NCI-H510A (cell line): Measurements from ENCODE around the gene TMEM234.

Experiments
- DNase-seq: peaks from one replicate; lab custom pipeline; 2025; lab: John Stamatoyannopoulos, UW

The TMEM234 gene

DNA sequence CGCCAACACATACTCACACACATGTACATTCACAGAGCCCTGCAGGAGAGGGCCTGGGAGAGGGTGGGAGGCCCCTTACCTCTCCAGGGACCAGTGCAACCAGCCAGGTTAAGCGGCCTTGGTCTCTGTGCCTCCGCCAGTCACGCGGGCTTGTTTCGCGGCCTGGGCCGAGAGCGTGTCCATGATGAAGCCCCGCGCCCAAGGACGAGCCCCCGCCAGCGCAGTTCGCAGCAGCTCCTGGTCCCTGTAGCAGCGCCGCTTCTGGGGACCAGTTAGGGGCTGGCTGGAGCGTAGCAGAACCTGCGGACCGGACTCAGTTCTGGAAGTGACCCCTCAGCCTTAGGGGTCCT is 17.6 kb upstream of the TMEM234 start:
- no peak for DNase-seq

DNA sequence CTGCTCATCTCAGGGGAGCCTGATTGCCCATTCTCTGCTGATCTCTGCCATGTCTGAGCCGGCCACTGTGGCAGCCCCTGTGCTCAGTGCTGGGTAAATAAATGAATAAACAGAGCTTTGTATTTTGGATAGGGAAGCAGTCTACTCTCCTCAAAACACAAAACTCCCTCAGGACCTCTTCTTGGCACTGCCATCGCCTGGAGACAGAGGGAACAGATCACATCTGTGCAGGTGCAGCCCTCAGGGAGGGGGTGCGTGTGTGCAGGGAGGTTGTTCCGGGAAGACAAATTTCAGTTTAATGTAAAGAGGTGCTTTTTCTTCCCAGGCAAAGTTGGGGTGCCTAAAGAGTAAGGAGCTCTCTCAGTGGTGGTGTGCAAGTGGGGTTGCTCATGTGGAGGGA is 17.2 kb upstream of the TMEM234 start:
- DNase-seq, result no peak

DNA sequence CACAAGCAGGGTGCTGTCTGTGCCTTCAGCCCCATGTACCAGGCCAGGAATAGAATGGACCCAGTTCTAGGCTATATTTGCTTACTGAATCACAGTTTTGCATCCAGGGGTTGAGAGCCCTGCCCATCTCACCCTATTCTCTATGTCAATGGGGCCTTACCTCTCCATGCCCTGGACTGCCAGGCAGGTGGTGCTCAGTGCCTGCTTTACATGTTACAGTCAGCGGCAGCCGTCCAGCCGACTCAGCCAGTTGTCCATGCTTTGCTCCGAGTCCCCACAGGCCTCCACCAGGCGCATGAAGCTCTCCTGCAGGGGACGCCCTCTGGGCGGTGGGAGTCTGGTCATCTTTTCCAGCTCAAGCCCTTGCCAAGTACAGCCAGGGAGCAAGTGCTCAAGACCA is 12.6 kb upstream of the TMEM234 start:
- DNase-seq, result no peak

DNA sequence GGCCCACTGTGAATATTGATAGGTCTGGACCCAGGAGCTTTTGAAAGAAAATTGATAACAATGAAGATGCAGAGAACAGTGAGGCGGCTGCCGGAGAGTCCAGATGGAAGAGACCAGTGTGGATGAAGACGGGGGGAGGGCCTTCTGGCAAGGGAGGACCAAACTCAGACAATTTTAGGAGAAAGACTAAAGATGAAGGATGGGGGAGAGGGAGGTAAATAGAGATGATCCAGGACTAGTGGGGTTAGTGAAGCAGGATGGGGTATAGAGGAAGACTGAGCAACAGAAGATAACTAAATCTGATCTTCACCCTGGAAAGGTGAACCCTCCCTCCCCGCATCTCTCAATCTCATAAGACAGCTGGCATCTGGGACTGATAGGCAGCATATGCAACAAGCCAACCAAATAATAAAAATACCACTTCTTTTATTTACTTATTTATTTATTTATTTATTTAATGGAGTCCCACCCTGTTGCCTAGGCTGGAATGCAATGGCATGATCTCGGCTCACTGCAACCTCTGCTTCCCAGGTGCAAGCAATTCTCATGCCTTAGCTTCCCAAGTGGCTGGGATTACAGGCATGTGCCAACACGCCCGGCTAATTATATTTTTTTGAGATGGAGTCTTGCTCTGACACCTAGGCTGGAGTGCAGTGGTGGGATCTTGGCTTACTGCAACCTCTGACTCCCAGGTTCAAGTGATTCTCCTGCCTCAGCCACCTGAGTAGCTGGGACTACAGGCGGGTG is 10.6 kb upstream of the TMEM234 start:
- no peak for DNase-seq

DNA sequence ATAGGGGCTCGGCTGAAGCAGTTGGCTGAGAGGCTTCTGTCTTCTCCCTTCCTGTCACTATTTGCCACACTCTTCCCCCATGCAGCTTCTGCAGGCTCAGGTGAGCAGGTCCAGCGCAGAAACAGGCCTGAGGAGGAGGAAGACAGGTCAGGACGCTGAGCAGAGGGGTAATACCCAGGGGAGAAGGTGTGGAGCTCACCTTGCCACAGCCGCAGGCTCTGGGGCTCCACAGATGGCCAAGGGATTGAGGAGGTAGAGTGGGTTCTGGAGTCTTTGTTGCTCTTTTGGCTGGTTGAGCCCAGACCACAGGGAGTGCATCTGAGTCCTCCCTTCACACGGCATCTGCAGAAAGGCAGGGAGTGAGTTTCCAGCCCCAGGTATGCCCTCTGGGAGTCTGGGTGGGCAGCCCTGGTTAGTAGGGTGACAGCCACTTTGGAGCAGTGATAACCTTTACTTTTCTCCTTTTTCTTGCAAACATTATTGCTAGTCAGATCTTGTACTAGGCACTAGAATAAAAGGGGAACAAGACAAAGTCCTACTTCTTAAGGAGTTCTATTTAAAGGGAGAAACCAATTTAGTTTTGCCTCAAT is 9.8 kb upstream of the TMEM234 start:
- DNase-seq, result no peak

DNA sequence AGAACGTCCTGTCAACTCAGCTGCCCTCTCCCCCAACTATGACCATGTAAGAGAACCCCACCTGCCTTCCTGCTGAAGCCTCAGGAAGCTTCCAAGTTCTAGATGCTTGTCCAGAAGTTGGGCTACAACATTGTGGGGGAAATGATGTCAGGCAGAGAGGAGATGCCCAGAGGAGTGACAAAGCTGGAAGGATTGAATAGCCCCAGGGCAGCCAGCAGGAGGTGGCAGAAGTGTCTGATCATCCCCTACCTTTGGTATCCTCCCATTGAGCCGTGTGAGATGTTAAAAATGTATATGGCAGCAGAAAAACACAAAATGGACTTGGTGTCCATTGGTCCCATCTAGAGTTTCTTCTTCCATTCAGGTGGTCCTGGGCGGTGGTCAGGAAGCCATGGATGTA is 6.6 kb upstream of the TMEM234 start:
- no peak for DNase-seq

DNA sequence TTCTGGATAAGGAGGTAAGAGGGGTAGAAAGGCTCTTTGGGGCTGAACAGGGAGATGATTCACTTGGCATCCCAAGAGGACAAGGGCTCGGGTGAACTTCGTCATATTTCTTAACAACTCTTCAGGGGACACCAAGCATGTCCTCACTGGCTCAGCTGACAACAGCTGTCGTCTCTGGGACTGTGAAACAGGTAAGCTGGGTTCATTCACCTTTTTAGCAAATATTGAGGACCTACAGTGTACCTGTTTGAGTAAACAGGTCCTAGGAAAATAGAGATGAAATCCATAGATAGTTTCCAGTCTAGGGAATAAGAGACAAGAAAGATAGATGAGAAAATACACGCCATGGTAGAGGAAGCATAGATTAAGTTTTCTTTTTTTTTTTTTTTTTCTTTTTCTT is 2.1 kb upstream of the TMEM234 start:
- DNase-seq, result no peak

DNA sequence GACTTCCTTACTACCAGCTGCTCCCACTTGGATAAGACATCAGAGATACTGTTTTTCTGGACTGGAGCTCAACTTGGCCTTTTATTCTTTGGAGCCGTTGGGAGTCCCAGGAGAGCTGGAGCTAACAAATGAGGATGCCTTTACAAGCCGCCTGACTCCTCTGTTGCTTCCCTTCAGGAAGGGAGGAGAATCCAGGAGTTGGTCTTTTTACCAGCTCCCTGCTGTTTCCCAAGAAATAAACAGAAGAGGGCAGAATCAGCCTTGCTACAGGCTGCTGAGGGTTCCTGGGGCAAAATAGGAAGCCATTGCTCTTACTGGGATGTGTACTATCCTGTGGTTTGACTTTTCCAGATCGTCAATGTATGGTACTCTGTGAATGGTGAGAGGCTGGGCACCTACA is 1.5 kb upstream of the TMEM234 start:
- no peak for DNase-seq

DNA sequence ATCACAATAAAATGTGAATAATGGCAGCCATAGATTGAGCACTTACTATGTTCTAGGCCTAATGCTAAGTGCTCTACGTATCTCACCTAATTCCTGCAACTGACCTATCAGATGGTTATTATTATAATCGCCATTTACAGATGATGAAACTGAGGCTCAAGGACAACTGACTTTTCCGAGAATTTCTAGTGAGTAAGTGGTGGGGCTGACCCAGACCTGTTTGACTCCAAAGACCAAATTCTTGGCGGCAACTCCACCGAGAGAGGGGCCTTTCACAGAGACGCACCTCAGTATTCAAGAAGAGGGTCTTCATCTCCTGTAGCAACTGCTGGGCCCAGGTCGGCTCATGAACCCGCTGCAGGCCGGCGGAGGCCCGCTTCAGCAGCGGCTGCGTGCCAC is 573 bp downstream of the TMEM234 start:
- DNase-seq, result no peak

DNA sequence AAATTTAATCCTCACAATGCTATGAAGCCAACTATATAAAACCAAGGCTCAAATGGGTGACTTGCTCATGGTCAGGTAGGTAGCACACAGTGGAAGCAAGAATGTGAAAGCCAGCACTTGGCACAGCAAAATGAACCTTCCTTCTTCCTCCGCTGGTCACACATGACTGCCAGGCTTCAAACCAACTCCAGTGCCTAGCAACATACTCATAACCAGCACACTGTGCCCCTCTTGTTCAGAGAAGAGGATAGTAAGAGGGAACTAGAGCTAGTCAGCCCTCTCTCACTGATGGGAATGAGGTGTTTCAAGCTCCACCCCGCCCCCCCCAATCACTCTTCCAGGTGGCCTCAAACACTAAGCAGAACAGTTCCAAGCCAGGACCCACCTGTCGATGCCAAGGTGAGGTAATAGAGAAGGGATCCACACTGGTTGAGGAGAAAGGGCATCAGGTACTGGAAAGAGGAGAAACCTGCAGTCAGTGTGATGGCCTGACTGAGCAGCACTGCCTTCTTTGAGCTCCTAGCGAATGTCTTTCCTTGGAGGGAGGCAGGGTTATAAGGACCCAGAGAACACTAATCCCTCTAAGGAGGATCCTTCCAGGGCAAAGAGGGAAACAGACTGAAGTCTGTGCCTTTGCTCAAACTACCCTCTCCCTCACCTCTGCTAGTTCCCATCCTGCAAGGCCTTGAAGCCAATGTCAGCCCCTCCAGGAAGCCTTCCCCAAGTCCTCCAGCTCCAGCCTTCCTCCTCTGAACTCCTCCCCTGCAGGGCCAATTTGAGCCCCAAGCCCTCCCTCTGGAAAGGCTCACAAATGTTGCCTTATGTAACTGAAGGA is 1.2 kb downstream of the TMEM234 start:
- DNase-seq, result peak; percentile 60

DNA sequence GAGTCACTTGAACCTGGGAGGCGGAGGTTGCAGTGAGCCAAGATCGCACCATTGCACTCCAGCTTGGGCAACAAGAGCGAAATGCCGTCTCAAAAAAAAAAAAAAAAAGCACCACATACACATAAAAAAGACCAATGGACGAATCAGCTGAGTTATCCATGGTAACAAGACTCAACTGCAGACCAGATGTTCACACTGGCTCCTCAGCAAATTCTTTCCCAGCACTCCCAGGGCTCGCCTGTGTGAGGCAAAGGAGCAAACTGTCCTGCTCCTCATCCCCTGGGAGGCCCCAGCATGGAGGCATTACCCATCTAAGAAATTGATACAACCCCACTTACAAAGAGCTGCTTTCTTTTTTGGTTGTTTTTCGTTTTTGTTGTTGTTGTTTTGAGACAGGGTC is 3.1 kb downstream of the TMEM234 start:
- no peak for DNase-seq

DNA sequence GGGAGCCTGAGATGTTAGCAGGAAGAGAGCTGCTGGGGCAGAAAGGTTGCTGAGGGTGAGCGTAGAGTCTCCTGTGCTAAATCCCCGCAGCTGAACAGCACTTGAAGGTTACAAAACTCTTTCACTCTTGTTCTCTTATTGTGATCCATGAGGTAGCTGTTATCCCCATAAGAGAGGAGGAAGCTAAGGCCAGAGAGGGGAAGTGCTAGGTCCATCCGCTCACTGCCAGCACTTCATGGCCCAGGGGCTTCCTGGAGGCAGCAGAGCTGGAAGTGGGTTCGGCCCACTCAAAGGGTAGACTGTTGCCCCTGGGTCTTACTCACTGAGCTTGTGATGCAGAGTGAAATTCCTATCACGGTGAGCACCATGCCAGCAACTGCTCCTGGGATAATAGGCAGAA is 5.6 kb downstream of the TMEM234 start:
- DNase-seq, result no peak

DNA sequence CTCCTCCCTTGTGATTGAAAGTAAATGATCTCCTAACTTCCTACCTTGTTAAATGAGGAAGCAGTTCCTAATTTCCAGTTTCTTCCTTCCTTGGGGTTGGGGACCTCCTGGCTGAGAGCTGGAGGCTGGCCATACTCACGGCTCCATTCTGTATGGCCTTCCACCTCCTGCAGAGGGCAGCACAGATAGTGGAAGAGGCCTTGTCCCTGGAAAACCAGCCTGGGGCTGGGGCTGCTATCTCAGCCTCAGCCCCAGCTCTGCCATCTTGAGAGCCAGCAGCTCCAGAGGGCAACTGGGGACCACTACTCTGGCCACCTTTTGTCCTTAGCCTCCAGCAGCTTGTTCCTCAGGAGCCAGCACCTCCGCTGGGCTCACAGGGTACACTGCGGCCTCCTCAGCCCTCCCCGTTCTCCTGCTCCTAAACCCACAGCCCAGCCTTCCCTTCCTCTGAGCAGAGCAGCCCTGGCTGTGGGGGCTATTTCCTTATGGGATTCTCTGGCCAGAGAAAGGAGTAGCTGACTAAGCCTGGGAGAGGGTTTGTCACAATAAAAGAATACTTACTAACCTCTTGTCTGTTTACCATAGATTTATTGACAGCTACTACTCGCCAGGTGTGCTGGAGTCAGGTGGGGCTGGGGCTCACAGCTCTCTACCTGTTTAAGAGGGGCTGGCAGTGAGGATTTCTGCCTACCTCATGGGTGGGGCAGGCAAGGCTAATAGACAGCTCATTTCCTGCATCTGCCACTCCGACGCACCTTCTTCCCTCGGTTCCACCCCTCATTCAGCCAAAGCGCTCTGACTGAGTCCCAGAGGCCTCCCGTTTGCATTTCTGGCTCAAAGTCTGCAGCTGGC is 6.3 kb downstream of the TMEM234 start:
- DNase-seq, result peak; percentile 62

DNA sequence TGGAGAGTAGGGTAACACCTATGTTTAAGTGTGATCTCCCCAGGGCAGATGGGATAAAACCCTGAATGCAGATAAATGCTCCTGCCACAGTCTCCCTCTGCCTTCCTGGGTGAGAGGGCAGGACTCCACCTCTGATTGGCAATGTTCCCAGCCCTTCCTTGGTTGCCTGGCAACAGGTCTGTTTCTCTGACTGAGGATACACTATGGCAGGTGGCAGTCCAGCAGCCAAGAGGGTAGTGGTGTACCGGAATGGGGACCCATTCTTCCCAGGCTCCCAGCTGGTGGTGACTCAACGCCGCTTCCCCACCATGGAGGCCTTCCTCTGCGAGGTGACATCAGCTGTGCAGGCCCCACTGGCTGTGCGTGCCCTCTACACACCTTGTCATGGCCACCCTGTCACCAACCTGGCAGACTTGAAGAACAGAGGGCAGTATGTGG is 13.2 kb downstream of the TMEM234 start, which contains the start of gene DCDC2B:
Gene DCDC2B (plus strand): TSS at position 199 of the 438 bp plus-strand sequence. CDS start 5 bp downstream, at position 204.
- DNase-seq, result peak; percentile 59

DNA sequence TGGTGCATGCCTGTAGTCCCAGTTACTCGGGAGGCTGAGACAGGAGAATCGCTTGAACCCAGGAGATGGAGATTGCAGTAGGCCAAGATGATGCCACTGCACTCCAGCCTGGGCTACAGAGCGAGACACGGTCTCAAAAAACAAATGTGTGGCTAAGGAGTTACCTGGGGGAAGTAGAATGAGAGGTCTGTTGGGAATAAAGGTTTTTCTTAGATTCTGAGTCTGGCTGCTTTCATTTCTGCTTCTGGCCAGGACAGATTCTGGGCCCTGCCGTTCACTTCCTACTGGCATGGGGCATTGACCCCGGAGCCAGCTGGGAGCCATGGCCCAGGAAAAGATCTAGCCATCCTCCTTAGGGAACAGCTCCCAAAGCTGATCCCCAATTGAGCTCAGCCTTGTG is 13.7 kb downstream of the TMEM234 start:
- DNase-seq, result no peak

DNA sequence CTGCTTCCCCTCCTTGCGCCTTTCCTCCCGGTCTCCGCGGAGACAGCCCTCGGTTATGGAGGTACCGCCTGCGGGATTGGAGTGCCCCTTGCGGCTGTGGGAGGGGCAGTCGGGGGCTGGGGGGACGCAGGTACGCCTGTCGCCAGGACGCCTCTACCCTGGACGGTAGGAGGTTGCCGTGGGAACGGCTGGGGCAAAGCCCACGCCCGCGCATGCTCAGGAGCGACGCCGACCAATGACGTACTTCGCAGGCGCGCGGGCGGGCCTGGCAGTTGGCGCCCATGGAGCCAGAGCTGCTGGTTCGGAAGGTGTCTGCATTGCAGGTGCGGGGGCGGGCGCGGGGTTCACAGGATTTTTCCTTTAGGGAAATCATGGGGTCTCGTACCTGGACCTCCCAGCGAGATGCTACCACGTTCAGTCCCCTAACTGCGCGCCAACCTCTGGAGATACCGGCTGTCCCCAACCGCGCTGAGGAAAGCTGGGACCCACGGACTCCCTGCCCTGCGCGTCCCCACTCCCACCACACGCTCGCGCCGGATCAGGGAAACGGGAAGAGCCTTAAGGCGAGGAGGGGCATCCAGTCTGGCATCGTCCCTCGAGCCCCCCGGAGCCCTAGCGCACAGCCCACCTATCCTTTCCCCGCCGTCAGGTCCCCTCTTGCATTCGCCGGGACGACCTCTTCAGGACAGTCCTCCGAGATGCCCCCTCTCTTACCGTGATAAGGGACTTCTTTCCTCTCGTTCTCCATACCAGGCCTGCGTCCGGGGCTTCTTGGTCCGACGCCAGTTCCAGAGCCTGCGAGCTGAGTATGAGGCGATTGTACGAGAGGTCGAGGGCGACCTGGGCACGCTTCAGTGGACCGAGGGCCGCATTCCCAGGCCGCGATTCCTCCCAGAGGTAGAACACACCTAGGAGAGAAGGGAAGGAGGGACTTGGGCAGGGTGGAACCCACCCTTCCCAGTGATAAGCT is 16.5 kb downstream of the TMEM234 start, which contains the start of gene IQCC:
Gene IQCC (plus strand): TSS at position 271 of the 970 bp plus-strand sequence. CDS start 11 bp downstream, at position 282.
- peak; percentile 82 for DNase-seq

DNA sequence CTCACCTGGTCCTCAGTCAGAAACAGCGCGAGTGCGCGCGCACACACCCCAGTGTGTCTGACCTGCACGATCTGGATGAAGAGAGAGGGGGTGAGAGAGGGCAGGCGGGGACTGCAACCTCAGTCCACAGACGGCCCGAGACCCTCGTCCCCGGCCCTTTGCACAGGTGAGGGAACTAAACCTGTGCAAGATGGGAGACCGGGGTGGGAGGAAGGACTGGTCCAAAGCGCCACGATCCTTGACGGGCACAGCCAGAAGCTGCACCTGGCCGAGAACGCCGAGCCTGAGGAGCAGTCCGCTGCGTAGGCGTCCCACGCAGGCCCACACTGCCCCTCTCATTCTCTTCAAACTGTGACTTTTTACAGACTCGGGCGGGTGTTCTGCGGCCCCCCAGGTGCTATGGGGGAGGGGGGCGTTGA is 17.2 kb downstream of the TMEM234 start:
- DNase-seq, result no peak

DNA sequence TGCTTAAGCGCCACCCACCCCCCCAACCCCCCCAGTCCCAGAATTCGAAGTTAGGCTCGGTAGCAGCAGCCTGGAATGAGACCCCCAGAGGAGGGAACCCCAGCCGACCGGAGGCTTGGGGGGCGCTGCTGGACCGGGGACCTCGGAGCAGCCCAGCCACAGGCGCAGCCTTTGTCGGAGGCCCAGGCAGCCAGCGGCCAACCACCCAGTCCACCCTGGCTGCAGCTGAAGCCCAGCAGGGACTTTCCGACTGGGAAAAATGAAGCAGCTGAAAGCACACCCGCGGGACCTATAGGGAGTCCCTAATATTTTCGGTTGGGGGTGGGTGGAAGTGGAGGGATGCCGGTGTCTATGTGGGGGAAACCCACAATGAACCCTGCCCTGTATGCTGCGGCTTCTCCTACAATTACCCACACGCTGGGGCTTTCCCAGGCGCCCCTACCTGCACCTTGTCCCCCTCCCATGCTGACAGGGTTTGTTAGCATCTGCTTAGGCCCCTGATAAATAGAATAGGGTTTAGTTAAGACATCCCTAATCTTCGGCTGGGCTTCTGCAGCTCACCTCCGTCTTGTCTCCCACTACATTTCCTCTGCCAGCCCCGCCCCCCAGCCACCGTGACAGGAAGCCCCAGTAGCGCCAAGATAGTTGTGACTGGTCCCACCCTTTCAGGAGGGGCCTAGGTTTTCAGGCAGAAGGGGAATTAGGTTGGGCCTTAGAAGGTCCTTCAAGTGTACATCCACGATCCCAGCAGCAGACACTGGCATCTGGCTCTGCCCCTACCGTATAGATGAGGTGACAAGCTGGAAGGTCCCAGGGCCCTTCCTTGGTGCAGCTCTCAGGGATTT is 20.9 kb downstream of the TMEM234 start:
- peak; percentile 12 for DNase-seq

DNA sequence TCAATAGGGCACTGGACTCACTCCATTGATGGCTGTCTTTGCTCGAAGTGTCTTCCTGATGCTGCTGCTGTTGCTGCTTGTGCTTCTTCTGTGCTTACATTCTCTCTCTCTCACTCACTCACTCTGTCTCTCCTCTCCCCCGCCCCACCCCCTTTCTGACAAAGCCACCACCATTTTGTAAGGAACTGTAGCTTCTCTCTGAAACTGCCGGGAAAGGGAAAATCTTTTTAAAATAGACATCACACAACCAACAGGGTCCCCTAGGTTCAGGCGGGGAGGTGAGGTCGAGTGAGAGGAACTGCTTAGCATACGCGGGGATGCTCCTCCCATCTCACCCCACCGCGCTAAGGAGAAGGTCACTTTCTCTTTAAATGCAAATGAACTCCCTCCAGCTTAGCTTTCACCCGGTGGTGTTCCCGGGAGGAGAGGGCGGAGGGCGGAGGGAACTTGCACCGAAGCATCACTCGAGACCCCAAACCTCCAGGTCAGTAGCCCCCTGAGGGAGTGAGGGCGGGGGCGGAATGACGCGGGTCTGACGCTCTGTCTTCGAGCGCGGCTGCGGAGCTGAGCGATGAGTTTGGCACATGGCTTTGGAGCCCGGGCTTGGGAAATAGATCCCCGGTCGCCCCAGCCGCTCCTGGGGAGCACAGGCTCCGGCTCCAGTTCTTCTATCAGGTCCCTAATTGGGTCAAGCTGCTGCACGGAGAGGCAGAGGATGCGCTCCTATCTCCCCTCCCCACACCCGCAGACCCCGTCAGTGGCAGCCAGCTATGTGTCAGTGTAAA is 21.7 kb downstream of the TMEM234 start, which contains the start of gene CCDC28B:
Gene CCDC28B (plus strand): TSS at position 370 of the 785 bp plus-strand sequence. CDS start 1,341 bp downstream, outside the sequence.
- DNase-seq, result peak; percentile 38
